IMR-90 (cell line): Measurements from ENCODE around the gene DPAGT1. TPM values are rescaled to one million over a fixed set of nuclear protein-coding genes. Genes with fewer than 3 reads are reported as not detected.
A peak's percentile ranks its signal among the peaks of the same experiment; 100 is the strongest.

Experiments used
- ATAC-seq: fragments of 200-7000 bp; cut with Tn5 transposase; 2 replicates; pipeline ENCODE4 v1.9.1; 2020; ENCODE audit warnings: low read depth, mild to moderate bottlenecking, moderate library complexity
- BruUV-seq: library from RNA; stranded (reverse); fragments of 400-500 nt; replicated peaks from 2 replicates; lab custom pipeline; 2021; lab: Mats Ljungman, UMichigan
- CTCF ChIA-PET: fragments of 300-600 bp; formaldehyde crosslinking; extraction: SDS; loops from one replicate; lab custom pipeline; 2021; ENCODE audit warnings: antibody characterized with exemption; lab: Yijun Ruan, JAX
- POLR2A ChIA-PET: fragments of 300-600 bp; sonication (Branson Sonifier 250); formaldehyde crosslinking; loops from one replicate; lab custom pipeline; 2022; ENCODE audit warnings: antibody characterized with exemption; ENCODE audit not compliant: unreplicated experiment; lab: Charles Lee
- DNase-seq: peaks from one replicate; pipeline ENCODE4 v3.0.0; 2013
- H2AFZ ChIP-seq: replicated peaks from 2 replicates; pipeline ENCODE3; 2013; ENCODE audit warnings: low read length, mild to moderate bottlenecking; ENCODE audit not compliant: poor library complexity
- H2AK5ac ChIP-seq: 2 replicates; pipeline ENCODE4 v1.6.1; 2013; ENCODE audit warnings: low read depth, low read length, inconsistent platforms
- H2AK9ac ChIP-seq: replicated peaks from 2 replicates; pipeline ENCODE3; 2013; ENCODE audit warnings: mild to moderate bottlenecking, low read depth, low read length, moderate library complexity; ENCODE audit not compliant: poor library complexity
- H2BK120ac ChIP-seq: 2 replicates; pipeline ENCODE4 v1.6.1; 2013; ENCODE audit warnings: low read depth, low read length, inconsistent platforms
- H2BK15ac ChIP-seq: 3 replicates; pipeline ENCODE4 v1.6.1; 2013; ENCODE audit warnings: low read depth, low read length, inconsistent platforms
- H2BK20ac ChIP-seq: 2 replicates; pipeline ENCODE4 v1.6.1; 2013; ENCODE audit warnings: low read depth, mild to moderate bottlenecking, inconsistent platforms, low read length, moderate library complexity
- H2BK5ac ChIP-seq: 2 replicates; pipeline ENCODE4 v1.6.1; 2013; ENCODE audit warnings: mild to moderate bottlenecking, low read depth, low read length, inconsistent platforms; ENCODE audit not compliant: poor library complexity, severe bottlenecking
- H3K14ac ChIP-seq: replicated peaks from 2 replicates; pipeline ENCODE4 v1.6.1; 2013; ENCODE audit warnings: low read depth, low read length, inconsistent platforms
- H3K18ac ChIP-seq: 2 replicates; pipeline ENCODE4 v1.6.1; 2013; ENCODE audit warnings: low read depth, low read length, control low read depth
- H3K23ac ChIP-seq: 2 replicates; pipeline ENCODE4 v1.6.1; 2013; ENCODE audit warnings: low read depth, low read length, inconsistent platforms
- H3K27ac ChIP-seq: 2 replicates; pipeline ENCODE4 v1.5.1; 2013; ENCODE audit warnings: mild to moderate bottlenecking, control low read depth, low read length; ENCODE audit not compliant: insufficient read depth
- H3K27me3 ChIP-seq: 2 replicates; pipeline ENCODE4 v1.6.1; 2013; ENCODE audit warnings: low read length; ENCODE audit not compliant: control insufficient read depth, insufficient read depth
- H3K36me3 ChIP-seq: 2 replicates; pipeline ENCODE4 v1.6.1; 2013; ENCODE audit warnings: low read length, mixed read lengths; ENCODE audit not compliant: control insufficient read depth, insufficient read depth
- H3K4ac ChIP-seq: 2 replicates; pipeline ENCODE4 v1.6.1; 2013; ENCODE audit warnings: low read depth, low read length, inconsistent platforms
- H3K4me1 ChIP-seq: 2 replicates; pipeline ENCODE4 v1.6.1; 2013; ENCODE audit warnings: low read length, mixed read lengths; ENCODE audit not compliant: control insufficient read depth, insufficient read depth
- H3K4me2 ChIP-seq: 2 replicates; pipeline ENCODE4 v1.6.1; 2013; ENCODE audit warnings: low read depth, mild to moderate bottlenecking, control low read depth, low read length, moderate library complexity
- H3K4me3 ChIP-seq: 2 replicates; pipeline ENCODE4 v1.5.1; 2013; ENCODE audit warnings: low read depth, mild to moderate bottlenecking, control low read depth, low read length, moderate library complexity; ENCODE audit not compliant: insufficient read depth
- H3K56ac ChIP-seq: 2 replicates; pipeline ENCODE4 v1.6.1; 2013; ENCODE audit warnings: low read length, inconsistent platforms; ENCODE audit not compliant: insufficient read depth; ENCODE audit errors: extremely low read depth
- H3K79me1 ChIP-seq, 2 experiments: 2 replicates each; pipeline ENCODE4 v1.6.1; 2013; ENCODE audit warnings: low read length in 2 of 2, inconsistent platforms in 1 of 2, low read depth in 1 of 2
- H3K9ac ChIP-seq: 2 replicates; pipeline ENCODE4 v1.6.1; 2013; ENCODE audit warnings: low read depth, low read length, control low read depth
- H3K9me1 ChIP-seq: 2 replicates; pipeline ENCODE4 v1.6.1; 2013; ENCODE audit warnings: low read length, inconsistent platforms; ENCODE audit not compliant: insufficient read depth
- H3K9me3 ChIP-seq: 2 replicates; pipeline ENCODE4 v1.6.1; 2013; ENCODE audit warnings: low read length; ENCODE audit not compliant: control insufficient read depth, insufficient read depth
- H4K20me1 ChIP-seq: 2 replicates; pipeline ENCODE4 v1.6.1; 2013; ENCODE audit warnings: low read length, inconsistent platforms; ENCODE audit not compliant: insufficient read depth
- H4K5ac ChIP-seq: 2 replicates; pipeline ENCODE4 v1.6.1; 2013; ENCODE audit warnings: mild to moderate bottlenecking, low read depth, low read length, control low read depth
- H4K8ac ChIP-seq, 2 experiments: 2 replicates each; pipeline ENCODE4 v1.6.1; 2013; ENCODE audit warnings: low read depth in 2 of 2, low read length in 2 of 2, control low read depth in 1 of 2, inconsistent platforms in 1 of 2
- H4K91ac ChIP-seq: 2 replicates; pipeline ENCODE4 v1.6.1; 2013; ENCODE audit warnings: low read depth, low read length, inconsistent platforms; ENCODE audit not compliant: insufficient read depth
- BHLHE40 ChIP-seq: fragments of 150-350 bp; IDR thresholded peaks from 2 replicates; pipeline ENCODE4 v1.6.1; 2016; ENCODE audit warnings: mild to moderate bottlenecking, low read depth, low read length
- NFE2L2 ChIP-seq: fragments of 150-350 bp; IDR thresholded peaks from 2 replicates; pipeline ENCODE4 v1.6.1; 2016; ENCODE audit warnings: low read depth, mild to moderate bottlenecking, low read length
- POLR2A ChIP-seq: IDR thresholded peaks from 2 replicates; pipeline ENCODE4 v1.6.1; 2012; ENCODE audit warnings: mild to moderate bottlenecking, low read depth, low read length
- SMC3 ChIP-seq: fragments of 150-350 bp; IDR thresholded peaks from 2 replicates; pipeline ENCODE4 v1.6.1; 2016; ENCODE audit warnings: low read depth, mild to moderate bottlenecking, antibody characterized with exemption, low read length, moderate library complexity
- WGBS, 2 experiments: methylation state at CpG; one replicate each; pipeline versions ENCODE4 v1.1.5 to v1.1.7; 2013; ENCODE audit warnings: missing lambda C conversion rate in 2 of 2; ENCODE audit not compliant: insufficient read length in 1 of 2; ENCODE audit errors: extremely low coverage in 2 of 2; 5-methylcytosine and 5-hydroxymethylcytosine counted together
- dilution Hi-C: fragments of 300-500 bp; cut with HindIII; formaldehyde crosslinking; loops from one replicate; pipeline ENCODE4 v1.14.3; 2018; ENCODE audit warnings: low sequenced_read_pairs; ENCODE audit not compliant: unreplicated experiment
- in situ Hi-C: fragments of 300-500 bp; cut with MboI; formaldehyde crosslinking; loops from 3 replicates; pipeline ENCODE4 v1.14.3; 2019; ENCODE audit warnings: low sequenced_read_pairs, inconsistent platforms, mixed read lengths
- intact Hi-C: fragments of 100-400 bp; cut with micrococcal nuclease; formaldehyde crosslinking; loops from 2 replicates; pipeline ENCODE4 v1.10.0; 2022
- polyA plus RNA-seq, 3 experiments: library from polyadenylated mRNA; depleted of rRNA; stranded (reverse); fragments of >200 nt; gene quantifications; 2 replicates each; pipeline ENCODE4 v1.2.3, GENCODE V29; 2012; ENCODE audit warnings: low replicate concordance in 1 of 3
- total RNA-seq: library from RNA; depleted of rRNA; stranded (reverse); fragments of >200 nt; gene quantifications from 2 replicates; pipeline ENCODE4 v1.2.3, GENCODE V29; 2012

The DPAGT1 gene
- total and polyA plus RNA-seq, 2 of the 4 experiments (the other 2 are of a cell fraction): 15.2 to 53.4 TPM

DNA sequence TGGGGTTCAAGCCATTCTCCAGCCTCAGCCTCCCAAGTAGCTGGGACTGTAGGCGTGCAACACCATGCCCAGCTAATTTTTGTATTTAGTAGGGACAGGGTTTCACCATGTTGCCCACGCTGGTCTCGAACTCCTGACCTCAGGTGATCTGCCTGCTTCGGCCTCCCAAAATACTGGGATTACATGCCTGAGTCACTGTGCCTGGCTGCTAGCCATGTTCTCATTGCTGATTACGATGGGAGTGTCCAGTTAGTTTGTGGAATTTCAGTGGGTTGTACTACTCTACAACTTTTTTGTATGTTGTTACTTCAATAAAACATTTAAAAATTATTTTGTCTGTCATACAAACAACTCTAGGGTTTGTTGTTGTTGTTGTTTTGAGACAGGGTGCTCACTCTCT lies 38.9 kb downstream of the DPAGT1 start:
- no peak overlapping the region for H3K4me3 ChIP-seq
- H2BK20ac ChIP-seq: no peak overlapping the region
- H2BK15ac ChIP-seq: no peak overlapping the region
- in situ Hi-C loops (no loop called here), dilution Hi-C loops (no loop called here), intact Hi-C loops (no loop called here)
- H2AK9ac ChIP-seq: no peak overlapping the region
- H2BK5ac ChIP-seq: peak overlapping the region; percentile 29
- H2BK120ac ChIP-seq: no peak overlapping the region; the same call in 1 of the 2 replicates
- no CpG with 5 or more reads among the region's 5 CpGs for WGBS, 2 experiments
- peak overlapping the region; percentile 32; the same call in 1 of the 2 replicates for H4K5ac ChIP-seq
- no peak overlapping the region for H3K4me2 ChIP-seq
- ChIA-PET CTCF (no interaction called here), POLR2A (no interaction called here)
- H3K56ac ChIP-seq: no peak overlapping the region
- H2AFZ ChIP-seq: no peak overlapping the region
- no peak for TF ChIP-seq POLR2A
- no peak for TF ChIP-seq SMC3
- TF ChIP-seq BHLHE40: peak; percentile 26; the same call in 1 of the 2 replicates
- peak; percentile 83 for TF ChIP-seq NFE2L2
- H3K36me3 ChIP-seq: no peaks in the 10 kb centered on the region; the same call in 1 of the 2 replicates
- H3K14ac ChIP-seq: no peak overlapping the region
- peaks cover 8% of the 10 kb centered on the region for H3K4me1 ChIP-seq
- no TSS peak for BruUV-seq
- H3K9me3 ChIP-seq: no peaks in the 10 kb centered on the region
- peaks cover 3% of the 10 kb centered on the region; the same call in 1 of the 2 replicates for H3K9me1 ChIP-seq
- 0 out of 2 replicates have a peak overlapping the region, but pooled peaks have one; percentile 41 for H3K23ac ChIP-seq
- no peak overlapping the region for H3K27ac ChIP-seq
- DNase-seq (peak; percentile 69), ATAC-seq (0 out of 2 replicates have a peak, but pooled peaks have one; percentile 12)
- no peaks in the 10 kb centered on the region for H3K27me3 ChIP-seq
- no peak overlapping the region for H3K18ac ChIP-seq
- H3K4ac ChIP-seq: peak overlapping the region; percentile 22; the same call in 1 of the 2 replicates
- H4K91ac ChIP-seq: no peak overlapping the region
- no peak overlapping the region for H3K9ac ChIP-seq
- H2AK5ac ChIP-seq: no peak overlapping the region
- no peaks in the 10 kb centered on the region; the same call in 1 of the 2 replicates for H4K20me1 ChIP-seq
- peaks cover 19 to 39% of the 10 kb centered on the region in 2 experiments for H3K79me1 ChIP-seq
- peak overlapping the region in 1 of 2 experiments; percentile 63; a peak in 2 of 4 replicates for H4K8ac ChIP-seq
